GM13977 (cell line): Measurements from ENCODE around the gene CACUL1.
"Not testable (repeated sequence)": the region's sequence is repeated elsewhere in the genome, so short reads cannot be mapped to it uniquely, and the experiment has no call there.

Source experiments
- DNase-seq: peaks from one replicate; pipeline ENCODE4 v3.0.0; 2012; ENCODE audit warnings: low spot score
- CTCF ChIP-seq: IDR thresholded peaks from 2 replicates; pipeline ENCODE4 v1.5.1; 2012; ENCODE audit warnings: mild to moderate bottlenecking, control low read depth; ENCODE audit not compliant: insufficient read depth; ENCODE audit errors: extremely low read depth, missing control alignments
- in situ Hi-C: fragments of 300-500 bp; cut with MboI; formaldehyde crosslinking; loops from one replicate; pipeline ENCODE4 v1.12.0; 2022; ENCODE audit warnings: low sequenced_read_pairs, low pct_unique_long_range_greater_than_20kb, mixed read lengths, inconsistent platforms; ENCODE audit not compliant: unreplicated experiment

CACUL1 gene

GRCh38 chr10:118674226-118674919, 80.4 kb downstream of the CACUL1 start:
- DNase-seq: no peak
- in situ Hi-C loops: no loop called here
- no peak for TF ChIP-seq CTCF

DNA sequence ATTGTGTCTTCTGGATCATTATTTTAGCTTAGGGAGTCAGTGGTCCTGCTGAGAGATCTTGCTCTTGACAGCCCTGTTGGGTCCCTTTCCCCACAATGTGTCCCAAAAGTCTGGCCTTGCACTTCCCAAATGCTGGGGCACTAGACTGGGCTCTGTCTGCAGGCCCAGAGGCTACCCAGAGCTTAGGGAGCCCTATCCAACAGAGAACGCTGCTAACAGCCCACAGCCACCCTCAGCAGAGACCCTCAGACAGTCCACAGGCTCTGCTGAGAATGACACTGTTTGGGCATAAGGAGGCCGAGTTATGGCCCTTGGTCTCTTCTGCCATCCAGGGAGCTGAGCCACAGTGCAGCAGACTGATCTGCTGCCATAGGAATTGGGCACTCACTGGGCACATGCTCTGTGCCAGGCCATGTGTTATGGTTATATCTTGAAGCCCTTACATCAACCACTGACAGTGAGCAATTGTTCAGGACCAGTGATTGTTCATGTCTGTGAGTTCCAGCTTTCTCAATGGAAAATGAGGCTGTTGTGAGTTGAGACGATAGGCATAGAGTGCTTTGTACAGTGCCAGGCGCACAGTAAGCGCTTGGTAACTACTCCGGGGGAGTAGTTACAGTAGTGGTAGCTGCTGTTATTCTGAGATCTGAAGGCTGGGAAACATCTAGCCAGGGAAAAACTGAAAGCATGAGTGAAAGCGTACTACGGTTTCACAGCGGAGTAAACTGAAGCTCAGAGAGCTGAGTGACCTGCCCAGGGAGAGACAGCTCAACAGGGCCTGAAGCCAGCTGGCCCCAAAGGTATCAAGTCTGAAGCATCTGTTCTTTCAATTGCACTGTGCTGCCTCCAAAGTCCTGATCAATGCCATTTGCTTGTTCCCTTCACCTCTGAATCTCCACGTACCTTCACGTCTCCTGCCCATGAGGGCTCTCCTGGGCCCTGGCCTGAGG, 81.7 kb downstream of the CACUL1 start:
- in situ Hi-C loops: no loop called here
- no peak for TF ChIP-seq CTCF
- DNase-seq: no peak

DNA sequence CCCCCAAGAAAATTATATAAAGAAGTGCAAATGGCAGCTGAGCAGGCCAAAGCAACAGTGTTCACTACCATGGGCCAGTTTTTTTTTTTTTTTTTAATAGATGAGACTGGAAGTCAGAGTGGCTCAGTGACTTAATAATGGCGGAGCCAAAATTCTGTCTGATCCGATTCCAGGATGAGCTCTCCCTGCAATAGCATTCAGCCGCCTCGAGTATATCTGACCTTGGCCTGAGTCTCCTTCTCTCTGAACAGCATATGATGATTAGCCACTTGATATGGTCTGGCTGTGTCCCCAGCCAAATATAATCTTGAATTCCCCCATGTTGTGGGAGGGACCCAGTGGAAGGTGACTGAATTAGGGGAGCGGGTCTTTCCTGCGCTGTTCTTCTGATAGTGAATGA, 82.6 kb downstream of the CACUL1 start:
- in situ Hi-C loops: no loop called here

DNA sequence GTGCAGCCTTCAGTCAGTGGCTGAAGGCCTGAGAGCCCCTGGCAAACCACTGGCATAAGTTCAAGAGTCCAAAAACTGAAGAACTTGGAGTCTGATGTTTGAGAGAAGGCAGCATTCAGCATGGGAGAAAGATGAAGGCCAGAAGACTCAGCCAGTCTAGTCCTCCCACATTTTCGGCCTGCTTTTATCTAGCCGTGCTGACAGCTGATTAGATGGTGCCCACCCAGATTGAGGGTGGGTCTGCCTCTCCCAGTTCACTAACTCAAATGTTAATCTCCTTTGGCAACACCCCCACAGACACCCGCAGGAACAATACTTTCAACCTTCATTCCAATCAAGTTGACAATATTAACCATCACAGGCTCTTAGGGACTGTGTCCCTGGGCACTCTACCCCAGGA, 83.5 kb downstream of the CACUL1 start:
- in situ Hi-C loops, DNase-seq: not testable (repeated sequence)

More for the DNA sequence above, 82.6 kb downstream of the CACUL1 start:
- DNase-seq: no peak
- TF ChIP-seq CTCF: no peak

DNA sequence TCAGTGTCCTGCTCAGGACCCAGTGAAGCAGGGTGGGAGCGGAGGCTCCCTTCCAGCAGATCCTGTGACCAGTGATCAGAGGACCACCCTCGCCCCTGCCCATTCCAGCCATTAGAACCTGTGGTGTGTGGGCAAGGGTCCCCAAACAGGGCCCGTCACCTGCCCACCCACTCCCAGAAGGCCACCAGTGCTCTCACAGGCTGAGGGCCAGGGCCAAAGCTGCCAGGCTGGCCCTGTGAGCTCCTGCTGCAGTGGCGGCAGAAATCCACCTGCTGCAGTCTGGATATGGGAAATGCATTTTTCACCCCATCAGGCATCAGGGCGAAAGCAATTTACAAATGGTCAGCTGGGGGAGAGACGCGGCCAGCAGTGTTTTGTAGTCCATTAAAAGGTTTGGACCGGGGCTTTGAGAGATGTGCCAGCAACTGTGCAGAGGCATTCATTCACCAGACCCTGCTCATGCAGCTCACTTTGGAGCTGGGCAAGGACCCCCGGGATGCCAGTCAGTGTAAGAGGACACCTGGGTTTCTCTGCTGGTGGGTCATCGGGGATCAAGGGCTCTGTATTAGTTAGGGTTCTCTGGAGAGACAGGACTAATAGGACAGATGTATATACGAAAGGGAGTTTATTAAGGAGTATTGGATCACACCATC, 84.2 kb downstream of the CACUL1 start:
- in situ Hi-C loops: no loop called here
- TF ChIP-seq CTCF: no peak
- DNase-seq: no peak

DNA sequence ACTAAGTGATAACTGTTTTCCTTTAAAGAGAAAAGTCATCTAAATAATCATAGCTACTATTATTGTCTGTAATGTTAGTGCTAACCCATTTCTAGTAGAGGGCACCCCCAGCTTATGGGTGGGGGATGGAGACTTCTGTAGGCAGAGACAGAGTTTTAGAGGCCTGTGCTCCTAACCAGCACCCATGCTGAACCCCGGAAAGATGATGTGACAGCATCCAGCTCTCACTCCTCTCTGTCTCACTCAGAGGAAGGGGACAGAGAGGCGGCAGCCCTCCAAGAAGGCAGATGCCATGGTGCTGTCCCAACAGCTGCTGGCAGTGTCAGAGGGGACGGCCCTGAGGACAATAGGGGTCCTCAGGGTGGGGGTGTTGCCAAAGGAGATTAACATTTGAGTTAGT, 84.9 kb downstream of the CACUL1 start:
- in situ Hi-C loops: no loop called here
- TF ChIP-seq CTCF: no peak
- DNase-seq: no peak
